B cell (primary cell): Measurements from ENCODE around the gene CERS2. TPM values are rescaled to one million over a fixed set of nuclear protein-coding genes. Genes with fewer than 3 reads are reported as not detected.

Experiments
- ATAC-seq: fragments of 200-7000 bp; cut with Tn5 transposase; one replicate; pipeline ENCODE4 v1.10.0; 2021; ENCODE audit warnings: low read depth, mild to moderate bottlenecking, moderate number of reproducible peaks, moderate library complexity
- CTCF ChIA-PET: fragments of 350-600 bp; sonication (Branson Sonifier 250); formaldehyde crosslinking; loops from one replicate; lab custom pipeline; 2021; ENCODE audit warnings: antibody characterized with exemption, inconsistent platforms; lab: Charles Lee
- POLR2A ChIA-PET: fragments of 350-600 bp; sonication (Branson Sonifier 250); formaldehyde crosslinking; loops from one replicate; lab custom pipeline; 2021; ENCODE audit warnings: antibody characterized with exemption; lab: Charles Lee
- DNase-seq: peaks from one replicate; pipeline ENCODE4 v3.0.0; 2013
- H2AFZ ChIP-seq: 2 replicates; pipeline ENCODE4 v1.6.1; 2012; ENCODE audit warnings: mild to moderate bottlenecking, low read depth, low read length; ENCODE audit not compliant: insufficient read depth, poor library complexity, severe bottlenecking
- H3K27ac ChIP-seq, 2 donors: 1 replicate in 1 of 2; 2 replicates in 1 of 2; pipeline ENCODE4 v1.5.1; 2012 to 2013; ENCODE audit warnings: low read length in 2 of 2, mild to moderate bottlenecking in 2 of 2, moderate library complexity in 1 of 2
- H3K27me3 ChIP-seq, 4 experiments: fragments of 200-600 bp in 1 of 4; sonication (generic) in 1 of 4; replicated peaks in 1 of 4; 1 replicate in 2 of 4; 2 replicates in 2 of 4; pipeline versions ENCODE4 v1.6.1 to v1.7.0; 2013 to 2016; ENCODE audit warnings: low read length in 3 of 4, mild to moderate bottlenecking in 2 of 4, mixed read lengths in 1 of 4, moderate library complexity in 1 of 4; ENCODE audit not compliant: insufficient read depth in 4 of 4, control insufficient read depth in 3 of 4; ENCODE audit errors: control extremely low read depth in 1 of 4
- H3K36me3 ChIP-seq, 2 experiments: replicated peaks in 1 of 2; 1 replicate in 1 of 2; 2 replicates in 1 of 2; pipeline versions ENCODE4 v1.6.1 to v1.7.1; 2013; ENCODE audit warnings: low read length in 1 of 2; ENCODE audit not compliant: insufficient read depth in 2 of 2, control insufficient read depth in 1 of 2; ENCODE audit errors: control extremely low read depth in 1 of 2, extremely low read depth in 1 of 2
- H3K4me1 ChIP-seq, 2 donors: fragments of 200-600 bp in 1 of 2; sonication (generic) in 1 of 2; 1 replicate in 1 of 2; 2 replicates in 1 of 2; pipeline versions ENCODE4 v1.5.1 to v1.6.1; 2013 to 2017; ENCODE audit warnings: low read length in 2 of 2; ENCODE audit not compliant: control insufficient read depth in 2 of 2, insufficient read depth in 2 of 2
- H3K4me2 ChIP-seq: replicated peaks from 2 replicates; pipeline ENCODE3; 2012; ENCODE audit warnings: mild to moderate bottlenecking, low read depth, low read length; ENCODE audit not compliant: poor library complexity, severe bottlenecking
- H3K4me3 ChIP-seq, 5 experiments: fragments of 200-600 bp in 1 of 5; sonication (generic) in 1 of 5; 1 replicate in 3 of 5; 2 replicates in 2 of 5; pipeline versions ENCODE4 v1.5.1 to v1.7.0; 2011 to 2016; ENCODE audit warnings: low read length in 4 of 5, mild to moderate bottlenecking in 4 of 5, low read depth in 2 of 5, control low read depth in 1 of 5, moderate library complexity in 1 of 5; ENCODE audit not compliant: insufficient read depth in 1 of 5; ENCODE audit errors: control extremely low read depth in 1 of 5, extremely low read depth in 1 of 5
- H3K79me2 ChIP-seq: fragments of 200-600 bp; sonication (generic); one replicate; pipeline ENCODE4 v1.6.0; 2016; ENCODE audit warnings: low read length; ENCODE audit not compliant: control insufficient read depth, insufficient read depth
- H3K9ac ChIP-seq: fragments of 200-600 bp; sonication (generic); 2 replicates; pipeline ENCODE4 v1.6.1; 2017; ENCODE audit warnings: mild to moderate bottlenecking, low read length, moderate library complexity
- H3K9me3 ChIP-seq, 3 donors: one replicate each; pipeline versions ENCODE4 v1.6.1 to v1.7.1; 2013; ENCODE audit warnings: low read length in 2 of 3; ENCODE audit not compliant: control insufficient read depth in 2 of 3, insufficient read depth in 1 of 3; ENCODE audit errors: control extremely low read depth in 1 of 3
- H4K20me1 ChIP-seq: 2 replicates; pipeline ENCODE4 v1.6.0; 2012; ENCODE audit warnings: mild to moderate bottlenecking, low read length; ENCODE audit not compliant: insufficient read depth, control insufficient read depth, poor library complexity, severe bottlenecking
- H3K27ac Mint-ChIP-seq: one replicate; pipeline ENCODE4 v1.8.0; 2021; ENCODE audit warnings: mixed read lengths
- H3K27me3 Mint-ChIP-seq: one replicate; pipeline ENCODE4 v1.8.0; 2021; ENCODE audit warnings: mixed read lengths
- H3K4me1 Mint-ChIP-seq: one replicate; pipeline ENCODE4 v1.8.0; 2021; ENCODE audit warnings: mixed read lengths
- H3K4me3 Mint-ChIP-seq: one replicate; pipeline ENCODE4 v1.8.0; 2021; ENCODE audit warnings: mixed read lengths
- H3K9me3 Mint-ChIP-seq: one replicate; pipeline ENCODE4 v1.8.0; 2022; ENCODE audit warnings: mixed read lengths; ENCODE audit not compliant: insufficient read depth
- EZH2 ChIP-seq: IDR thresholded peaks from 2 replicates; pipeline ENCODE4 v1.6.1; 2012; ENCODE audit warnings: borderline replicate concordance, low read depth, mild to moderate bottlenecking, moderate library complexity, low read length; ENCODE audit not compliant: insufficient read depth, poor library complexity, severe bottlenecking
- WGBS: methylation state at CpG from one replicate; pipeline ENCODE4 v1.1.5; 2013; ENCODE audit warnings: missing lambda C conversion rate; ENCODE audit not compliant: insufficient coverage; 5-methylcytosine and 5-hydroxymethylcytosine counted together
- intact Hi-C: fragments of 100-400 bp; cut with micrococcal nuclease; formaldehyde crosslinking; loops from one replicate; pipeline ENCODE4 v1.10.0; 2022
- polyA plus RNA-seq: library from polyadenylated mRNA; depleted of rRNA; stranded (reverse); fragments of >200 nt; gene quantifications from 2 replicates; pipeline ENCODE4 v1.2.3, GENCODE V29; 2012
- total RNA-seq, 2 donors: library from RNA; stranded (reverse); fragments of 120-200 nt in 1 of 2; gene quantifications; 1 replicate in 1 of 2; 2 replicates in 1 of 2; pipeline versions ENCODE4 v1.2.3 to v1.2.4, GENCODE V29; 2013 to 2022
- TF ChIP-seq, protein P1 (sequence below): fragments of 200-600 bp; IDR thresholded peaks from one replicate; pipeline ENCODE4 v1.8.0; 2022; ENCODE audit warnings: antibody characterized with exemption, mild to moderate bottlenecking

CERS2 gene
- total and polyA plus RNA-seq, 2 donors (not counting 1 experiment from before 2014, with no cell fraction given): 68.4 to 130 TPM

DNA sequence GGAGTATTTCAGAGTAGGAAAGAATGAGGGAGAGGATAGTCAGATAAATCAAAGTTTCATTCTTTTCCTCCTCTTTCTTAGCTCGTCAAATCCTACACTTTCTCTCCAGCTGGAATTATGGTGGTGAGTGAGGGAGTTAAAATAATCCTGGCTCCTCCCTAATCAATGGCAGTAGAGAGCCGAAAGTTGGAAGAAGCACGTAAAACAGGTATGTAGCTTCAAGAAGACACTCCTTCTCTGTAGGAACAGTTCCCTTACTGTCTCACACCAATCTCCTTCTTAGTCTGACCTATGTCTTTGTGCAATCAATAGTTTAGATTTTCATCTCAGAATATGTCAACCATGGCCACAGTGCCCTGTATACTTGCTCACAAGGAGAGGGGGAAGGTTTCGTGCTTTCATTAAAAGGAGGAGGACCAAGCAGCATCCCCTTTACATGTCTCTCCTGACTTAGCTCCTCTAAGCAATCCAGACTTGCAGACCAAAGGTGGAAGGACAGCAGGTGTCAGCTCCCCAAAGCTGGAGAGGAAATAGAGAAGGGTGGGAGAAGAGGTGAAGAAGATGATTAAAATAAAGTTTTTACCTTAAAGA lies 31.2 kb upstream of the CERS2 start:
- Histone ChIP-seq H3K36me3 (peaks cover 0 to 3% of the 10 kb centered on the region in 2 experiments), H3K27me3 (no peaks in the 10 kb centered on the region), H3K4me2 (peak overlapping the region; percentile 97), H3K79me2 (peaks cover 43% of the 10 kb centered on the region), H3K27ac (peak overlapping the region; percentile 58 to 78), H3K4me3 (peak overlapping the region; percentile 60 to 93 (median 64)), H3K9ac (peak overlapping the region; percentile 67), H2AFZ (peak overlapping the region; percentile 81), H3K4me1 (peaks cover 41 to 63% of the 10 kb centered on the region in 2 donors), H3K9me3 (no peaks in the 10 kb centered on the region), H4K20me1 (no peaks in the 10 kb centered on the region)
- intact Hi-C loops: loop anchor here (1.0 to 5.0 kb wide), 2 partner anchors 27 to 444 kb away; no protein-coding TSS in a partner anchor
- H3K27me3 Mint-ChIP-seq: no peaks in the 10 kb centered on the region
- ChIA-PET POLR2A (interaction anchor here (0.5 to 1.4 kb wide), 8 partner anchors 9 to 345 kb away, joined by 3 to 5 read pairs (median 4); partner anchors contain the start of genes C1orf56 and CDC42SE1), CTCF (interaction anchor here (0.7 to 4.0 kb wide), 18 partner anchors 9 to 443 kb away, joined by 3 to 63 read pairs (median 4); partner anchors contain the start of genes ANXA9, ENSA, GABPB2 and TNFAIP8L2)
- peak overlapping the region; percentile 90 for H3K4me3 Mint-ChIP-seq
- ATAC-seq (no peak), DNase-seq (no peak)
- peak overlapping the region; percentile 94 for H3K27ac Mint-ChIP-seq
- no peak for TF ChIP-seq EZH2
- TF ChIP-seq, protein P1, sequence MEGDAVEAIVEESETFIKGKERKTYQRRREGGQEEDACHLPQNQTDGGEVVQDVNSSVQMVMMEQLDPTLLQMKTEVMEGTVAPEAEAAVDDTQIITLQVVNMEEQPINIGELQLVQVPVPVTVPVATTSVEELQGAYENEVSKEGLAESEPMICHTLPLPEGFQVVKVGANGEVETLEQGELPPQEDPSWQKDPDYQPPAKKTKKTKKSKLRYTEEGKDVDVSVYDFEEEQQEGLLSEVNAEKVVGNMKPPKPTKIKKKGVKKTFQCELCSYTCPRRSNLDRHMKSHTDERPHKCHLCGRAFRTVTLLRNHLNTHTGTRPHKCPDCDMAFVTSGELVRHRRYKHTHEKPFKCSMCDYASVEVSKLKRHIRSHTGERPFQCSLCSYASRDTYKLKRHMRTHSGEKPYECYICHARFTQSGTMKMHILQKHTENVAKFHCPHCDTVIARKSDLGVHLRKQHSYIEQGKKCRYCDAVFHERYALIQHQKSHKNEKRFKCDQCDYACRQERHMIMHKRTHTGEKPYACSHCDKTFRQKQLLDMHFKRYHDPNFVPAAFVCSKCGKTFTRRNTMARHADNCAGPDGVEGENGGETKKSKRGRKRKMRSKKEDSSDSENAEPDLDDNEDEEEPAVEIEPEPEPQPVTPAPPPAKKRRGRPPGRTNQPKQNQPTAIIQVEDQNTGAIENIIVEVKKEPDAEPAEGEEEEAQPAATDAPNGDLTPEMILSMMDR: no peak
- H3K9me3 Mint-ChIP-seq: no peaks in the 10 kb centered on the region
- whole genome bisulfite sequencing: no CpG with 5 or more reads among the region's 4 CpGs
- H3K4me1 Mint-ChIP-seq: peaks cover 69% of the 10 kb centered on the region

DNA sequence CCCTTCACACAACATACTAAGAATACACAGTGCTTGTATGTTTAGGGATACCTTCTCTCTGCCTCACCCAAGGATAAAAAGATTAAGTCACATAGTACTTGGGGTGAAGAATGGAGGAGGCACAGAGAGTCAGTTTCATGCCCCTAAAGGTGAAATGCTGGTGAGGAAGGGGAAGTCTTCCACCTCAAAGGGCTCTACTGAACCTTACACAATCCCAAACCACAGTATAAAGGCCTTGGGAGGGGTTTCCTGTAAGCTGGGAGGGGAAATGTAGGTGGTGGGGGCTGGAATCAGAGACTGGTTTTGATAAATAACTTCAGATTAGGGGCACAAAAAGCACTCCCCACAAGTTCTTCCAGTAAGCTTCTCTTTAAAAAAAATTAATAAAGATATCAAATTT lies 28.5 kb upstream of the CERS2 start:
- peak overlapping the region in 1 of 5 experiments; percentile 52 for H3K4me3 ChIP-seq
- peaks cover 31 to 49% of the 10 kb centered on the region in 2 donors for H3K4me1 ChIP-seq
- ATAC-seq (no peak), DNase-seq (no peak)
- H2AFZ ChIP-seq: no peak overlapping the region
- Mint-ChIP-seq H3K27me3 (no peaks in the 10 kb centered on the region), H3K4me1 (peaks cover 49% of the 10 kb centered on the region), H3K9me3 (no peaks in the 10 kb centered on the region), H3K4me3 (no peak overlapping the region), H3K27ac (no peak overlapping the region)
- peaks cover 0 to 3% of the 10 kb centered on the region in 2 experiments for H3K36me3 ChIP-seq
- H3K9ac ChIP-seq: no peak overlapping the region
- intact Hi-C loops: no loop called here
- TF ChIP-seq, protein P1: no peak
- no peak for TF ChIP-seq EZH2
- H3K27me3 ChIP-seq: no peaks in the 10 kb centered on the region
- peak overlapping the region; percentile 36 for H3K4me2 ChIP-seq
- peaks cover 18% of the 10 kb centered on the region for H3K79me2 ChIP-seq
- no peaks in the 10 kb centered on the region for H4K20me1 ChIP-seq
- H3K27ac ChIP-seq: no peak overlapping the region
- CTCF ChIA-PET: interaction anchor here (0.7 to 1.3 kb wide), 3 partner anchors 22 to 46 kb away, joined by 3 read pairs; partner anchors contain the start of gene ANXA9
- H3K9me3 ChIP-seq: no peaks in the 10 kb centered on the region
- POLR2A ChIA-PET: no interaction called here
